ENCODE measurements around the gene AMACR. TPM values are rescaled to one million over a fixed set of nuclear protein-coding genes. Genes with fewer than 3 reads are reported as not detected.
A peak's percentile ranks its signal among the peaks of the same experiment; 100 is the strongest.

The AMACR gene
- total RNA-seq, 1 donor from 2014 or later: 29.3 TPM

- no peak for TF ChIP-seq CTCF (IDR thresholded peaks at IDR 0.05; ENCODE audit: unreplicated experiment)
- H3K27ac Mint-ChIP-seq (ENCODE audit: unreplicated experiment): peak overlapping the region; percentile 20
- peaks cover 9% of the 10 kb centered on the region for H3K36me3 Mint-ChIP-seq (ENCODE audit: low read depth, unreplicated experiment)
- DNase-seq (ENCODE audit: low spot score): no peak
- H3K9me3 Mint-ChIP-seq (ENCODE audit: unreplicated experiment): no peaks in the 10 kb centered on the region
- H3K27me3 Mint-ChIP-seq (ENCODE audit: unreplicated experiment): no peaks in the 10 kb centered on the region
- H3K4me3 Mint-ChIP-seq (ENCODE audit: unreplicated experiment): peak overlapping the region; percentile 23
- peaks cover 31% of the 10 kb centered on the region for H3K4me1 Mint-ChIP-seq (ENCODE audit: unreplicated experiment)
These were observed 33.6 kb upstream of the AMACR start for GRCh38 chr5:34041247-34041972.

GRCh38 chr5:34040472-34040871 lies 32.6 kb upstream of the AMACR start:
- no peak overlapping the region for H3K4me3 Mint-ChIP-seq (ENCODE audit: unreplicated experiment)

GRCh38 chr5:34039398-34040157 lies 31.7 kb upstream of the AMACR start:
- TF ChIP-seq CTCF (IDR thresholded peaks at IDR 0.05; ENCODE audit: unreplicated experiment): no peak
- Mint-ChIP-seq H3K4me1 (ENCODE audit: unreplicated experiment) (peaks cover 36% of the 10 kb centered on the region), H3K36me3 (ENCODE audit: low read depth, unreplicated experiment) (peaks cover 13% of the 10 kb centered on the region), H3K4me3 (ENCODE audit: unreplicated experiment) (no peak overlapping the region), H3K27me3 (ENCODE audit: unreplicated experiment) (no peaks in the 10 kb centered on the region), H3K27ac (ENCODE audit: unreplicated experiment) (no peak overlapping the region), H3K9me3 (ENCODE audit: unreplicated experiment) (no peaks in the 10 kb centered on the region)
- DNase-seq (ENCODE audit: low spot score): no peak

More at GRCh38 chr5:34040472-34040871, 32.6 kb upstream of the AMACR start:
- no peak for DNase-seq (ENCODE audit: low spot score)
- peaks cover 36% of the 10 kb centered on the region for H3K4me1 Mint-ChIP-seq (ENCODE audit: unreplicated experiment)
- TF ChIP-seq CTCF (IDR thresholded peaks at IDR 0.05; ENCODE audit: unreplicated experiment): no peak
- H3K9me3 Mint-ChIP-seq (ENCODE audit: unreplicated experiment): no peaks in the 10 kb centered on the region
- H3K27me3 Mint-ChIP-seq (ENCODE audit: unreplicated experiment): no peaks in the 10 kb centered on the region
- H3K36me3 Mint-ChIP-seq (ENCODE audit: low read depth, unreplicated experiment): peaks cover 9% of the 10 kb centered on the region
- no peak overlapping the region for H3K27ac Mint-ChIP-seq (ENCODE audit: unreplicated experiment)

GRCh38 chr5:34038838-34039237 lies 31.0 kb upstream of the AMACR start:
- Mint-ChIP-seq H3K27ac (ENCODE audit: unreplicated experiment) (no peak overlapping the region), H3K9me3 (ENCODE audit: unreplicated experiment) (no peaks in the 10 kb centered on the region), H3K4me3 (ENCODE audit: unreplicated experiment) (no peak overlapping the region), H3K27me3 (ENCODE audit: unreplicated experiment) (no peaks in the 10 kb centered on the region), H3K36me3 (ENCODE audit: low read depth, unreplicated experiment) (peaks cover 13% of the 10 kb centered on the region), H3K4me1 (ENCODE audit: unreplicated experiment) (peaks cover 36% of the 10 kb centered on the region)
- DNase-seq (ENCODE audit: low spot score): no peak
- TF ChIP-seq CTCF (IDR thresholded peaks at IDR 0.05; ENCODE audit: unreplicated experiment): no peak

- DNase-seq (ENCODE audit: low spot score): no peak
- Mint-ChIP-seq H3K27me3 (ENCODE audit: unreplicated experiment) (no peaks in the 10 kb centered on the region), H3K36me3 (ENCODE audit: low read depth, unreplicated experiment) (peaks cover 13% of the 10 kb centered on the region), H3K4me1 (ENCODE audit: unreplicated experiment) (peaks cover 36% of the 10 kb centered on the region), H3K27ac (ENCODE audit: unreplicated experiment) (no peak overlapping the region), H3K9me3 (ENCODE audit: unreplicated experiment) (no peaks in the 10 kb centered on the region), H3K4me3 (ENCODE audit: unreplicated experiment) (no peak overlapping the region)
- TF ChIP-seq CTCF (IDR thresholded peaks at IDR 0.05; ENCODE audit: unreplicated experiment): no peak
These were observed 30.5 kb upstream of the AMACR start for GRCh38 chr5:34038390-34038789.
